ENCODE data around the gene ZNF333.

DNA sequence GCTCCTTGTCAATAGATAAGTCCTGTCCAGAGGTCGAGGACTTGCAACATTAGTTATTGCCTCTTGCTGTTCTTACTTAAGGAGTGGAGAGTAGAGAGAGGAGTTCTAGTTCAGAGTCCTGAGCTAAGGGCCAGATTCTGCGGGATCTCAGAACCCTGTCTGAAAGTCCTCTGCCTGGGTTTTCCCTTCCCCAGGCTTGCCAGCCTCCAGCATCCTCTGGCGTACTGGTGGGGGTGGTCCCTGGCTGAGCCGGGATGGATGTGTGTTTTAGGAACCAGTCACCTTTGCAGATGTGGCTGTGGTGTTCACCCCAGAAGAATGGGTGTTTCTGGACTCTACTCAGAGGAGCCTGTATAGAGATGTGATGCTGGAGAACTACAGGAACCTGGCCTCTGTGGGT is 26.0 kb downstream of the ZNF333 start:
- TF ChIP-seq YY1 (IDR thresholded peaks at IDR 0.05; ENCODE audit: insufficient read depth, insufficient read length) (no peak), ZNF274 (IDR thresholded peaks at IDR 0.05; ENCODE audit: low read depth, low read length) (no peak), SUZ12 (IDR thresholded peaks at IDR 0.05; ENCODE audit: extremely low read depth, insufficient read depth, insufficient read length) (no peak)
